M059J (cell line): ENCODE data around the gene LEPR. TPM values are rescaled to one million over a fixed set of nuclear protein-coding genes. Genes with fewer than 3 reads are reported as not detected.
A peak's percentile ranks its signal among the peaks of the same experiment; 100 is the strongest.
"Not testable (repeated sequence)": the region's sequence is repeated elsewhere in the genome, so short reads cannot be mapped to it uniquely, and the experiment has no call there.

ENCODE experiments used
- DNase-seq: peaks from one replicate; pipeline ENCODE4 v3.0.0-alpha.2; 2012; ENCODE audit warnings: low read depth
- total RNA-seq: library from RNA; depleted of rRNA; stranded (reverse); fragments of >200 nt; shearing (Covaris generic); gene quantifications from 2 replicates; pipeline ENCODE4 v1.2.3, GENCODE V29; 2014; rRNA removed

Gene LEPR
- total RNA-seq, result 7.8 and 8.6 TPM in 2 replicates

- no peak for DNase-seq
Observed at GRCh38 chr1:65420590-65421350, at the start of gene LEPR, which contains the start of gene LEPROT. Gene LEPR (plus strand): TSS chr1:65420668. CDS start chr1:65565566, 144,898 bp downstream. Gene LEPROT (plus strand): TSS chr1:65420668. CDS start chr1:65420725, 57 bp downstream.

- DNase-seq, result no peak
Observed at GRCh38 chr1:65371544-65371943, 48.9 kb upstream of the LEPR start.

GRCh38 chr1:65372557-65372956 is 47.9 kb upstream of the LEPR start:
- DNase-seq, result peak; percentile 7

GRCh38 chr1:65377496-65378246 is 42.8 kb upstream of the LEPR start:
- DNase-seq, result no peak

- no peak for DNase-seq
Observed at GRCh38 chr1:65378247-65378946, 42.1 kb upstream of the LEPR start.

GRCh38 chr1:65384426-65384825 is 36.0 kb upstream of the LEPR start:
- not testable (repeated sequence) for DNase-seq

GRCh38 chr1:65386439-65386838 is 34.0 kb upstream of the LEPR start:
- no peak for DNase-seq

GRCh38 chr1:65387821-65388220 is 32.6 kb upstream of the LEPR start:
- DNase-seq, result no peak

- DNase-seq, result peak; percentile 53
Observed at GRCh38 chr1:65388908-65389695, 31.4 kb upstream of the LEPR start.

- DNase-seq, result no peak
Observed at GRCh38 chr1:65392497-65392896, 28.0 kb upstream of the LEPR start.

- peak; percentile 88 for DNase-seq
Observed at GRCh38 chr1:65393347-65393746, 27.1 kb upstream of the LEPR start.

GRCh38 chr1:65393928-65394327 is 26.5 kb upstream of the LEPR start:
- DNase-seq, result no peak

GRCh38 chr1:65395887-65396612 is 24.4 kb upstream of the LEPR start:
- peak; percentile 90 for DNase-seq

GRCh38 chr1:65398083-65398482 is 22.4 kb upstream of the LEPR start:
- DNase-seq, result no peak

- no peak for DNase-seq
Observed at GRCh38 chr1:65399003-65399402, 21.5 kb upstream of the LEPR start.

GRCh38 chr1:65401612-65402011 is 18.9 kb upstream of the LEPR start:
- no peak for DNase-seq

- DNase-seq, result no peak
Observed at GRCh38 chr1:65404941-65405340, 15.5 kb upstream of the LEPR start.

GRCh38 chr1:65407877-65408276 is 12.6 kb upstream of the LEPR start:
- no peak for DNase-seq

GRCh38 chr1:65409314-65409713 is 11.2 kb upstream of the LEPR start:
- no peak for DNase-seq

GRCh38 chr1:65409816-65410326 is 10.6 kb upstream of the LEPR start:
- no peak for DNase-seq
